A172 (cell line): ENCODE measurements around the gene CTNNAL1. TPM values are rescaled to one million over a fixed set of nuclear protein-coding genes. Genes with fewer than 3 reads are reported as not detected.

ENCODE experiments used
- DNase-seq: peaks from one replicate; pipeline ENCODE4 v3.0.0-alpha.2; 2015; ENCODE audit warnings: low spot score
- total RNA-seq: library from RNA; depleted of rRNA; stranded (reverse); fragments of >200 nt; shearing (Covaris generic); gene quantifications from 2 replicates; pipeline ENCODE4 v1.2.3, GENCODE V29; 2014

CTNNAL1 gene
- total RNA-seq, 1 experiment from 2014 or later, result 180 TPM

GRCh38 chr9:109027176-109027575, 13.9 kb upstream of the CTNNAL1 start:
- no peak for DNase-seq

GRCh38 chr9:109026306-109026705, 13.0 kb upstream of the CTNNAL1 start:
- no peak for DNase-seq

- DNase-seq, result no peak
Measured at GRCh38 chr9:109022873-109023272, 9.6 kb upstream of the CTNNAL1 start.

GRCh38 chr9:109020581-109021511, 7.5 kb upstream of the CTNNAL1 start:
- DNase-seq, result no peak

GRCh38 chr9:109020113-109020512, 6.8 kb upstream of the CTNNAL1 start:
- DNase-seq, result no peak

GRCh38 chr9:109019420-109019819, 6.1 kb upstream of the CTNNAL1 start:
- DNase-seq, result no peak

- no peak for DNase-seq
Measured at GRCh38 chr9:109017493-109017892, 4.2 kb upstream of the CTNNAL1 start.

GRCh38 chr9:109017061-109017460, 3.8 kb upstream of the CTNNAL1 start:
- no peak for DNase-seq

- no peak for DNase-seq
Measured at GRCh38 chr9:109016132-109016531, 2.8 kb upstream of the CTNNAL1 start.

- no peak for DNase-seq
Measured at GRCh38 chr9:109014608-109015280, 1.4 kb upstream of the CTNNAL1 start.

GRCh38 chr9:109013679-109014607, 644 bp upstream of the CTNNAL1 start:
- no peak for DNase-seq

GRCh38 chr9:109012009-109012875, 1.1 kb downstream of the CTNNAL1 start:
- peak; percentile 99 for DNase-seq

GRCh38 chr9:109011231-109011671, 2.0 kb downstream of the CTNNAL1 start:
- DNase-seq, result no peak

- DNase-seq, result peak; percentile 59
Measured at GRCh38 chr9:109010746-109011145, 2.6 kb downstream of the CTNNAL1 start.

- DNase-seq, result no peak
Measured at GRCh38 chr9:109005678-109006077, 7.6 kb downstream of the CTNNAL1 start.

- no peak for DNase-seq
Measured at GRCh38 chr9:109003116-109003515, 10.2 kb downstream of the CTNNAL1 start.

GRCh38 chr9:109002141-109002540, 11.2 kb downstream of the CTNNAL1 start:
- DNase-seq, result no peak

- DNase-seq, result peak; percentile 81
Measured at GRCh38 chr9:109001275-109001676, 12.0 kb downstream of the CTNNAL1 start.

- no peak for DNase-seq
Measured at GRCh38 chr9:108997112-108997511, 16.2 kb downstream of the CTNNAL1 start.

GRCh38 chr9:108996643-108997042, 16.7 kb downstream of the CTNNAL1 start:
- DNase-seq, result no peak

- DNase-seq, result no peak
Measured at GRCh38 chr9:108994695-108995094, 18.6 kb downstream of the CTNNAL1 start.
